Astrocyte (in vitro differentiated cells and primary cell): ENCODE data around the gene PRPSAP1.

ENCODE experiments used
- CTCF ChIP-seq: IDR thresholded peaks from 2 replicates; pipeline ENCODE4 v1.5.1; 2011; ENCODE audit warnings: low read depth, mild to moderate bottlenecking, inconsistent platforms, low read length, moderate library complexity; ENCODE audit not compliant: insufficient read depth
- EZH2 ChIP-seq: IDR thresholded peaks from 2 replicates; pipeline ENCODE4 v1.6.1; 2012; ENCODE audit warnings: mild to moderate bottlenecking, low read length, inconsistent platforms; ENCODE audit not compliant: insufficient read depth

- TF ChIP-seq CTCF (no peak), EZH2 (no peak)
Observed at GRCh38 chr17:76384987-76385891, 31.5 kb upstream of the PRPSAP1 start.
